ENCODE results near the gene SUPT20H. TPM values are rescaled to one million over a fixed set of nuclear protein-coding genes. Genes with fewer than 3 reads are reported as not detected.
A peak's percentile ranks its signal among the peaks of the same experiment; 100 is the strongest.

Gene SUPT20H
- total RNA-seq, 1 experiment from 2014 or later, result 16.8 TPM

DNA sequence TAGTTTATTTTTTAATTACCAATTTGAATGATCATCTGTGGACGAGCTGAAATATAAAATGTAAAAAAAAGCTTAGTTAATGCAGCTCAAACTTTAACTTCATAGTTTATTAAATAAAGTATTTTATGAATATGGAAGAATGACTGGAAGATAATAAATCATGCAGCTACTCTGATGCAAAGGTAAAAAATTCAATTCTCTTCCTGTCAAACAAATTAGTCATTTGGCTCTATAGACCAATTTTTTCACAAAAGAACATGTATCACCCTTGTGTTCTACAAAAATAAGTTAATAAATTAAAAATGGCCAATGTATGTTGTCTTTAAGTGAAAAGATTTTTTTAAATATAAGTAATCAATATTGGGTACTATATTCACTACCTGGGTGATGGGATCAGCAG is 32.7 kb downstream of the SUPT20H start:
- H3K79me2 ChIP-seq (ENCODE audit: low read length), result no peaks in the 10 kb centered on the region
- H3F3A ChIP-seq (ENCODE audit: low read length, unreplicated experiment), result no peaks in the 10 kb centered on the region
- no peak overlapping the region for H3K27ac ChIP-seq (ENCODE audit: low read length)
- peaks cover 27% of the 10 kb centered on the region; the same call in 1 of the 2 replicates for H3K36me3 ChIP-seq (ENCODE audit: low read depth, low read length)
- BruUV-seq (replicated peaks), result no TSS peak
- ATAC-seq (peak; percentile 73), DNase-seq (peak; percentile 42)
- peaks cover 6% of the 10 kb centered on the region; the same call in 1 of the 2 replicates for H3K4me1 ChIP-seq (ENCODE audit: insufficient read depth, low read length)
- intact Hi-C loops (cut with micrococcal nuclease), result no loop called here
- H3K9ac ChIP-seq (ENCODE audit: low read length), result no peak overlapping the region
- no peak overlapping the region for H3K4me3 ChIP-seq (ENCODE audit: low read length)
- no peaks in the 10 kb centered on the region for H3K27me3 ChIP-seq (ENCODE audit: low read length)
- no peaks in the 10 kb centered on the region for H3K9me2 ChIP-seq (replicated peaks; ENCODE audit: low read length)
- H2AFZ ChIP-seq (ENCODE audit: low read length), result no peak overlapping the region
- POLR2A ChIA-PET (ENCODE audit: unreplicated experiment), result interaction anchor here (0.6 kb wide), 1 partner anchor 27 kb away, joined by 18 read pairs; no protein-coding TSS in a partner anchor
- TF ChIP-seq EZH2phosphoT487 (IDR thresholded peaks at IDR 0.05; ENCODE audit: borderline replicate concordance, low read length) (no peak), EZH2 (IDR thresholded peaks at IDR 0.05; ENCODE audit: low read length, unreplicated experiment) (no peak)
- TF ChIP-seq, protein P1, sequence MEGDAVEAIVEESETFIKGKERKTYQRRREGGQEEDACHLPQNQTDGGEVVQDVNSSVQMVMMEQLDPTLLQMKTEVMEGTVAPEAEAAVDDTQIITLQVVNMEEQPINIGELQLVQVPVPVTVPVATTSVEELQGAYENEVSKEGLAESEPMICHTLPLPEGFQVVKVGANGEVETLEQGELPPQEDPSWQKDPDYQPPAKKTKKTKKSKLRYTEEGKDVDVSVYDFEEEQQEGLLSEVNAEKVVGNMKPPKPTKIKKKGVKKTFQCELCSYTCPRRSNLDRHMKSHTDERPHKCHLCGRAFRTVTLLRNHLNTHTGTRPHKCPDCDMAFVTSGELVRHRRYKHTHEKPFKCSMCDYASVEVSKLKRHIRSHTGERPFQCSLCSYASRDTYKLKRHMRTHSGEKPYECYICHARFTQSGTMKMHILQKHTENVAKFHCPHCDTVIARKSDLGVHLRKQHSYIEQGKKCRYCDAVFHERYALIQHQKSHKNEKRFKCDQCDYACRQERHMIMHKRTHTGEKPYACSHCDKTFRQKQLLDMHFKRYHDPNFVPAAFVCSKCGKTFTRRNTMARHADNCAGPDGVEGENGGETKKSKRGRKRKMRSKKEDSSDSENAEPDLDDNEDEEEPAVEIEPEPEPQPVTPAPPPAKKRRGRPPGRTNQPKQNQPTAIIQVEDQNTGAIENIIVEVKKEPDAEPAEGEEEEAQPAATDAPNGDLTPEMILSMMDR (conservative IDR thresholded peaks at IDR 0.05; ENCODE audit: low read depth, low read length), result no peak
- no peaks in the 10 kb centered on the region for H4K20me1 ChIP-seq (ENCODE audit: low read length)
- H3K9me3 ChIP-seq (ENCODE audit: low read length), result no peaks in the 10 kb centered on the region
- CTCF ChIA-PET, result no interaction called here
- H3K4me2 ChIP-seq (ENCODE audit: low read length), result no peak overlapping the region

GRCh38 chr13:37023871-37024270 is 35.6 kb downstream of the SUPT20H start:
- no peaks in the 10 kb centered on the region for H3K9me2 ChIP-seq (replicated peaks; ENCODE audit: low read length)
- H3K9ac ChIP-seq (ENCODE audit: low read length), result no peak overlapping the region
- H3K4me2 ChIP-seq (ENCODE audit: low read length), result no peak overlapping the region
- BruUV-seq (replicated peaks), result no TSS peak
- no peaks in the 10 kb centered on the region for H4K20me1 ChIP-seq (ENCODE audit: low read length)
- no peaks in the 10 kb centered on the region for H3K9me3 ChIP-seq (ENCODE audit: low read length)
- peak; percentile 61 for ATAC-seq
- H3K27me3 ChIP-seq (ENCODE audit: low read length), result no peaks in the 10 kb centered on the region
- no peaks in the 10 kb centered on the region for H3K79me2 ChIP-seq (ENCODE audit: low read length)
- no peak overlapping the region for H2AFZ ChIP-seq (ENCODE audit: low read length)
- CTCF ChIA-PET, result no interaction called here
- 0 out of 2 replicates have a peak, but pooled peaks cover 6% of the 10 kb centered on the region for H3K4me1 ChIP-seq (ENCODE audit: insufficient read depth, low read length)
- H3K27ac ChIP-seq (ENCODE audit: low read length), result no peak overlapping the region
- POLR2A ChIA-PET (ENCODE audit: unreplicated experiment), result no interaction called here
- peaks cover 39% of the 10 kb centered on the region; the same call in 1 of the 2 replicates for H3K36me3 ChIP-seq (ENCODE audit: low read depth, low read length)
- no peak overlapping the region for H3K4me3 ChIP-seq (ENCODE audit: low read length)
- peak; percentile 24 for DNase-seq
- no peak for TF ChIP-seq EZH2phosphoT487 (IDR thresholded peaks at IDR 0.05; ENCODE audit: borderline replicate concordance, low read length)
- H3F3A ChIP-seq (ENCODE audit: low read length, unreplicated experiment), result no peaks in the 10 kb centered on the region
- intact Hi-C loops (cut with micrococcal nuclease), result no loop called here

DNA sequence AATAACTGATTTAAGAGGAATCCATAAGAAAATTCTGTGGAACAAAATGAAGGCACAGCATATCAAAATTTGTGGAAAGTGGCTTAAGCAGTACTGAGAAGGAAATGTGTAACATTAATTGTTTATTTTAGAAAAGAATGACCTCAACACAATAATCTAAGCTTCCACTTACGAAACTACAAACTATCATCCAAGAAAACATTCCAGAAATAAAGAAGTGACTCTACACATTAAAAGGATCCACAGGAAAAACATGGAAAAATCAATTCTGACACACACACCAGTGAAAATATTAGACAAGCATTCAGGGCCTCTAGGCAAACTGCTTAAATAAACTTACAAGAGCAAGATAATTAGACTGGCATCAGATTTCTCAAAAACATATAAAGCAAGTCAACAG is 44.9 kb downstream of the SUPT20H start:
- H3K36me3 ChIP-seq (ENCODE audit: low read depth, low read length), result peaks cover 12% of the 10 kb centered on the region; the same call in 1 of the 2 replicates
- DNase-seq (no peak), ATAC-seq (peak; percentile 47)
- H3F3A ChIP-seq (ENCODE audit: low read length, unreplicated experiment), result peaks cover 4% of the 10 kb centered on the region
- ChIA-PET CTCF (no interaction called here), POLR2A (ENCODE audit: unreplicated experiment) (no interaction called here)
- H3K27ac ChIP-seq (ENCODE audit: low read length), result no peak overlapping the region
- no peaks in the 10 kb centered on the region for H3K27me3 ChIP-seq (ENCODE audit: low read length)
- H3K9me3 ChIP-seq (ENCODE audit: low read length), result no peaks in the 10 kb centered on the region
- no peak overlapping the region for H2AFZ ChIP-seq (ENCODE audit: low read length)
- intact Hi-C loops (cut with micrococcal nuclease), result no loop called here
- no peaks in the 10 kb centered on the region for H4K20me1 ChIP-seq (ENCODE audit: low read length)
- no peak for TF ChIP-seq EZH2phosphoT487 (IDR thresholded peaks at IDR 0.05; ENCODE audit: borderline replicate concordance, low read length)
- no peak for TF ChIP-seq EZH2 (IDR thresholded peaks at IDR 0.05; ENCODE audit: low read length, unreplicated experiment)
- TF ChIP-seq, protein P1 (conservative IDR thresholded peaks at IDR 0.05; ENCODE audit: low read depth, low read length), result no peak
- no TSS peak for BruUV-seq (replicated peaks)
- H3K4me2 ChIP-seq (ENCODE audit: low read length), result no peak overlapping the region
- no peaks in the 10 kb centered on the region for H3K4me1 ChIP-seq (ENCODE audit: insufficient read depth, low read length)
- H3K4me3 ChIP-seq (ENCODE audit: low read length), result no peak overlapping the region
- H3K9me2 ChIP-seq (replicated peaks; ENCODE audit: low read length), result no peaks in the 10 kb centered on the region
- H3K9ac ChIP-seq (ENCODE audit: low read length), result no peak overlapping the region
- H3K79me2 ChIP-seq (ENCODE audit: low read length), result no peaks in the 10 kb centered on the region
